ENCODE results near the gene HNRNPUL2.
"Not testable (repeated sequence)": the region's sequence is repeated elsewhere in the genome, so short reads cannot be mapped to it uniquely, and the experiment has no call there.

Gene HNRNPUL2

DNA sequence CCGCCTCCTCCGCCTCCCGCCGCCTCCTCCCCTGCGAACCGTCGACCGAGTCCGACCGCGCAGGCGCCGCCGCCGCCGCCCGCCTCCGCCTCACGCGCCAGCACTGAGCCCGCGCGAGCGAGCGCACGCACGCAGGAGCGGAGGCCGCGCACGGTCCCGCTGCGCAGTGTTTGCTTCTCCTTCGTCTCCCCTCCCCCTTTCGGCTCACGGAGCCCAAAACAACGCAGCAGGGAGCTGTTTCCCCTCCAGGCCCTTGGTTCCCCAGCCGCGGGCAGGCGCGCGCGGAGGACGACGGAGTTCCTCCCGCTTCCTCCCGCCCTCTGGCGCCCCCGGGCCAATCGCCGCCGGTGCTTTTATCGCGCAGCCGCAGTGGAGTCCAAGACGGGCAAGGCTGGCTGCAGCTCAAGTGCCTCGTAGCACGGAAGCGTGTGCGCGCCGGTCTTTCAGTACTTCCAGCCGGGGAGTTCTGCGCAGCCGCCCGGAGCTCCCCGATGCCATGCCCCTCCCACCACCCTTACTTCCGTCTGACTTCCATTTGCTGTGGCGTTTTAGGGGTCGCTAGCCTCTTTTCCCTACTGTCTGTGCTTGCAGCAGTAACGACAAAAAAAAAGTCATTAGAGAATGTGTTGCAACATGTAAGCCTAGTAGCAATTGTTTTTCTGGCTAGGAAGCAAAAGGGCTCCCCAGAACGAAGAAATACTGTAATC is at the start of gene HNRNPUL2:
Gene HNRNPUL2 (minus strand): TSS at position 293 of the 707 bp plus-strand sequence. CDS start 301 bp downstream, outside the sequence.
- no peak for TF ChIP-seq CTCF (IDR thresholded peaks at IDR 0.05; ENCODE audit: insufficient read depth, low read depth, low read length, missing control alignments)
- DNase-seq (ENCODE audit: low read depth), result peak; percentile 100
- peak within 1 kb of the TSS; percentile 99 for H3K4me3 ChIP-seq (ENCODE audit: low read depth, low read length)

DNA sequence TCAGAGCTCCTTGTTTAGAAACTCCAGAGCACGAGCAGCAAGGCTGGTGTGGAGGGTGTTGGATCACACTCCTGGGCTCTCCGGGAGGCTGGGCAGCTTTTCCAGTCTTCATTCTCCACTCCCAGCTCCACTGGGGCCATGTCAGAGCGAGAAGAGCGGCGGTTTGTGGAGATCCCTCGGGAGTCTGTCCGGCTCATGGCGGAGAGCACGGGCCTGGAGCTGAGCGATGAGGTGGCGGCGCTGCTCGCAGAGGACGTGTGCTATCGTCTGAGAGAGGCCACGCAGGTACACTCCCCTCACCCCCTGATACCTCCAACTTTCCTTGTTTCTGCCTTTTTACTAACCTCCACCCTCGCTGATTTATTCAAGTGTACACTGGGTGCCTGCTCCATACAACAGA is 48.4 kb upstream of the HNRNPUL2 start:
- DNase-seq (ENCODE audit: low read depth), result no peak
- no peak for TF ChIP-seq CTCF (IDR thresholded peaks at IDR 0.05; ENCODE audit: insufficient read depth, low read depth, low read length, missing control alignments)
- H3K4me3 ChIP-seq (ENCODE audit: low read depth, low read length), result no peak overlapping the region

GRCh38 chr11:62774407-62774806 is 47.1 kb upstream of the HNRNPUL2 start:
- no peak for TF ChIP-seq CTCF (IDR thresholded peaks at IDR 0.05; ENCODE audit: insufficient read depth, low read depth, low read length, missing control alignments)
- no peak for DNase-seq (ENCODE audit: low read depth)

GRCh38 chr11:62771144-62772021 is 44.1 kb upstream of the HNRNPUL2 start, which contains the start of gene TAF6L:
Gene TAF6L, plus strand, starts transcription at chr11:62771396. Its CDS starts 4,388 bp downstream, at chr11:62775784.
- H3K4me3 ChIP-seq (ENCODE audit: low read depth, low read length), result peak within 1 kb of the TSS; percentile 69
- DNase-seq (ENCODE audit: low read depth), result peak; percentile 96
- no peak for TF ChIP-seq CTCF (IDR thresholded peaks at IDR 0.05; ENCODE audit: insufficient read depth, low read depth, low read length, missing control alignments)

More at GRCh38 chr11:62774407-62774806, 47.1 kb upstream of the HNRNPUL2 start:
- H3K4me3 ChIP-seq (ENCODE audit: low read depth, low read length), result no peak overlapping the region

DNA sequence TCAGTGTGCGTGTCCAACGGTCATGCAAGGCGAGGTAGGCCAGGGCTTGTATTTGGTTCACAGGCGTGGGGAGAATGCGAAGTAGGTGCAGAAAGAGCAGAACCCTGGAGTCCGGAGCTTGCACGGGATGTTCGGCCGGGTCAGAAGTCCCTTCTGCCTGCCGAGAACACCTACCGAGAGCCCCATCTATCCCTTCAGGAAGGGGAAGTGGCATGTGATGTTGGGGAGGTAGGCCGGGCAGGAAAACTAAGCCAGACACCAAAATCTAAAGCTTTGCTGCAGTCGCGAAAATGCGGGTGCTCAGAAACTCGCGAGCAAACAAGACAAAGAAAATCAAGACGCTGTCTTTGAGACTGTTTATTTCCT is 43.5 kb upstream of the HNRNPUL2 start:
- H3K4me3 ChIP-seq (ENCODE audit: low read depth, low read length), result peak overlapping the region; percentile 69
- peak; percentile 47 for DNase-seq (ENCODE audit: low read depth)
- TF ChIP-seq CTCF (IDR thresholded peaks at IDR 0.05; ENCODE audit: insufficient read depth, low read depth, low read length, missing control alignments), result no peak

DNA sequence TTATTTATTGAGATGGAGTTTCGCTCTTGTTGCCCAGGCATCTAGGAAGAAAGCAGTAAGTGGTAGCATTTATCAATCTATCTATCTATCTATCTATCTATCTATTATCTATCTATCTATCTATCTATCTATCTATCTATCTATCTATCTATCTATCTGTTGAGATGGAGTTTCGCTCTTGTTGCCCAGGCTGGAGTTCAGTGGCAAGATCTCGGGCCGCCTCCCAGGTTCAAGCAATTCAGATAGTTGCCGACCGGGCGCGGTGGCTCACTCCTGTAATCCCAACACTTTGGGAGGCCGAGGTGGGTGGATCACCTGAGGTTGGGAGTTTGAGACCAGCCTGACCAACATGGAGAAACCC is 33.6 kb upstream of the HNRNPUL2 start:
- DNase-seq (ENCODE audit: low read depth), result not testable (repeated sequence)
- H3K4me3 ChIP-seq (ENCODE audit: low read depth, low read length), result peak overlapping the region; percentile 22; the same call in 1 of the 2 replicates

Data from GM12865 (cell line).